PC-9 (cell line): Measurements from ENCODE around the gene STX8.

Source experiments
- CTCF ChIP-seq: fragments of 200-600 bp; sonication (generic); conservative IDR thresholded peaks from 2 replicates; pipeline ENCODE4 v1.6.1; 2017; ENCODE audit warnings: mixed run types, antibody characterized with exemption, mild to moderate bottlenecking, moderate library complexity
- EZH2 ChIP-seq: fragments of 200-600 bp; sonication (generic); IDR thresholded peaks from 2 replicates; pipeline ENCODE4 v1.8.0; 2017; ENCODE audit warnings: antibody characterized with exemption, low read depth

- TF ChIP-seq CTCF (no peak), EZH2 (no peak)
Measured at GRCh38 chr17:9457005-9457404, 118.6 kb downstream of the STX8 start.
